K562 (cell line): ENCODE data around the gene METTL3. TPM values are rescaled to one million over a fixed set of nuclear protein-coding genes. Genes with fewer than 3 reads are reported as not detected.

Experiments
- ARID2 ChIP-seq: fragments of 450-650 bp; IDR thresholded peaks from 2 replicates; pipeline ENCODE4 v1.6.1; 2017; ENCODE audit warnings: antibody characterized with exemption, mild to moderate bottlenecking
- CHD1 ChIP-seq: fragments of 200-600 bp; sonication (generic); IDR thresholded peaks from one replicate; pipeline ENCODE4 v1.6.1; 2012; ENCODE audit warnings: mild to moderate bottlenecking, moderate library complexity, low read length, inconsistent platforms
- HCFC1 ChIP-seq: IDR thresholded peaks from 2 replicates; pipeline ENCODE4 v1.6.1; 2012; ENCODE audit warnings: low read depth, low read length, improper control_type of control experiment
- HMGXB4 ChIP-seq: sonication (generic); formaldehyde crosslinking; IDR thresholded peaks from 2 replicates; pipeline ENCODE4 v1.8.1; 2023; ENCODE audit warnings: mild to moderate bottlenecking, missing genetic modification reagents
- HNRNPL ChIP-seq: fragments of 200-400 bp; formaldehyde crosslinking; IDR thresholded peaks from 2 replicates; pipeline ENCODE4 v1.6.1; 2017; ENCODE audit warnings: low read depth, mild to moderate bottlenecking, low read length
- ILF3 ChIP-seq: fragments of 450-650 bp; IDR thresholded peaks from 2 replicates; pipeline ENCODE4 v1.6.1; 2018; ENCODE audit warnings: antibody characterized with exemption, mild to moderate bottlenecking, moderate library complexity, borderline replicate concordance
- RAD51 ChIP-seq: fragments of 450-650 bp; IDR thresholded peaks from 2 replicates; pipeline ENCODE4 v1.7.1; 2016; ENCODE audit warnings: low read depth, mild to moderate bottlenecking, borderline replicate concordance
- SMAD1 ChIP-seq: fragments of 150-350 bp; IDR thresholded peaks from 2 replicates; pipeline ENCODE4 v1.6.1; 2014; ENCODE audit warnings: low read length, low read depth; ENCODE audit not compliant: partially characterized antibody
- ZNF407 ChIP-seq: fragments of 450-650 bp; IDR thresholded peaks from 2 replicates; pipeline ENCODE4 v1.6.1; 2016; ENCODE audit warnings: low read depth
- ZNF507 ChIP-seq: conservative IDR thresholded peaks from 2 replicates; pipeline ENCODE4 v1.6.1; 2017; ENCODE audit warnings: missing genetic modification characterization, missing compliant biosample characterization
- ZNF561 ChIP-seq: fragments of 450-650 bp; formaldehyde crosslinking; conservative IDR thresholded peaks from 2 replicates; pipeline ENCODE4 v1.4.0; 2020; ENCODE audit warnings: mild to moderate bottlenecking, moderate library complexity
- polyA plus RNA-seq, 8 experiments: library from polyadenylated mRNA; depleted of rRNA in 4 of 8; stranded (reverse) in 5 of 8; unstranded in 3 of 8; fragments of >200 nt; fragmentation: Nextera tagmentation in 2 of 8; fragmentation: Illumina TruSeq in 1 of 8; extraction: Ambion mirVana in 2 of 8; extraction: Trizol in 1 of 8; gene quantifications; 2 replicates each; pipeline versions ENCODE4 v1.2.1 to v1.2.3, GENCODE V29; 2011 to 2014; ENCODE audit warnings: inconsistent platforms in 1 of 8, missing spikeins in 1 of 8
- total RNA-seq, 7 experiments: library from RNA; depleted of rRNA in 6 of 7; stranded (reverse); fragments of >200 nt in 6 of 7; fragmentation: Illumina TruSeq in 2 of 7; extraction: Trizol in 2 of 7; gene quantifications; 2 replicates each; pipeline versions ENCODE4 v1.2.1 to v1.2.3, GENCODE V29; 2011 to 2021; ENCODE audit warnings: low replicate concordance in 1 of 7
- TF ChIP-seq, protein P1 (sequence below): fragments of 450-650 bp; IDR thresholded peaks from 2 replicates; pipeline ENCODE4 v1.6.1; 2014; ENCODE audit warnings: low read depth, mild to moderate bottlenecking, moderate library complexity, borderline replicate concordance
- TF ChIP-seq, protein P2 (sequence below): fragments of 450-650 bp; conservative IDR thresholded peaks from 2 replicates; pipeline ENCODE4 v1.6.1; 2016; ENCODE audit warnings: missing genetic modification characterization, low read depth, mild to moderate bottlenecking, missing compliant biosample characterization, moderate library complexity

Gene METTL3
- total and polyA plus RNA-seq, 9 of the 15 experiments (the other 6 are each of a cell fraction or from before 2014, with no cell fraction given) = 42.1 to 151 (median 65.7) TPM

GRCh38 chr14:21476925-21477681 is 34.0 kb downstream of the METTL3 start, which contains the start of the genes RAB2B and TOX4 (continued):
- TF ChIP-seq ZNF407 (no peak), ZNF507 (tag) (no peak), ILF3 (no peak), CHD1 (no peak), HMGXB4 (no peak), SMAD1 (no peak), HCFC1 (peak; percentile 75), HNRNPL (no peak), ZNF561 (CRISPR knock-in tag) (no peak), RAD51 (no peak), ARID2 (no peak)
- TF ChIP-seq, protein P1, sequence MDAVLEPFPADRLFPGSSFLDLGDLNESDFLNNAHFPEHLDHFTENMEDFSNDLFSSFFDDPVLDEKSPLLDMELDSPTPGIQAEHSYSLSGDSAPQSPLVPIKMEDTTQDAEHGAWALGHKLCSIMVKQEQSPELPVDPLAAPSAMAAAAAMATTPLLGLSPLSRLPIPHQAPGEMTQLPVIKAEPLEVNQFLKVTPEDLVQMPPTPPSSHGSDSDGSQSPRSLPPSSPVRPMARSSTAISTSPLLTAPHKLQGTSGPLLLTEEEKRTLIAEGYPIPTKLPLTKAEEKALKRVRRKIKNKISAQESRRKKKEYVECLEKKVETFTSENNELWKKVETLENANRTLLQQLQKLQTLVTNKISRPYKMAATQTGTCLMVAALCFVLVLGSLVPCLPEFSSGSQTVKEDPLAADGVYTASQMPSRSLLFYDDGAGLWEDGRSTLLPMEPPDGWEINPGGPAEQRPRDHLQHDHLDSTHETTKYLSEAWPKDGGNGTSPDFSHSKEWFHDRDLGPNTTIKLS = no peak; the same call in 1 of the 2 replicates
- TF ChIP-seq, protein P2, sequence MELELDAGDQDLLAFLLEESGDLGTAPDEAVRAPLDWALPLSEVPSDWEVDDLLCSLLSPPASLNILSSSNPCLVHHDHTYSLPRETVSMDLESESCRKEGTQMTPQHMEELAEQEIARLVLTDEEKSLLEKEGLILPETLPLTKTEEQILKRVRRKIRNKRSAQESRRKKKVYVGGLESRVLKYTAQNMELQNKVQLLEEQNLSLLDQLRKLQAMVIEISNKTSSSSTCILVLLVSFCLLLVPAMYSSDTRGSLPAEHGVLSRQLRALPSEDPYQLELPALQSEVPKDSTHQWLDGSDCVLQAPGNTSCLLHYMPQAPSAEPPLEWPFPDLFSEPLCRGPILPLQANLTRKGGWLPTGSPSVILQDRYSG (tag) = no peak
